ENCODE results near the gene SUPT3H. TPM values are rescaled to one million over a fixed set of nuclear protein-coding genes. Genes with fewer than 3 reads are reported as not detected.

The SUPT3H gene
- total and polyA plus RNA-seq, 4 donors: 0.85 to 4.8 (median 2.4) TPM

DNA sequence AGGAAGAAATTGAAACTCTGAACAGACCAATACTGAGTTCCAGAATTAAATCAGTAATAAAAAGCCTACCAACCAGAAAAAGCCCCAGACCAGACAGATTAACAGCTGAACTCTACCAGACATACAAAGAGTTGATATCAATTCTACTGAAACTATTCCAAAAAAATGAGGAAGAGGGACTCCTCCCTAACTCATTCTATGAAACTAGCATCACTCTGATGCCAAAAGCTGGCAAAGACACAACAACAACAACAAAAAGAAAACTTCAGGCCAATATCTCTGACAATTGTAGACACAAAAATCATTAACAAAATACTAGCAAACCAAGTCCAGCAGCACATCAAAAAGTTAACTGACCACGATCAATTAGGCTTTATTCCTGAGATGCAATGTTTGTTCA, 295.6 kb downstream of the SUPT3H start:
- no peak for TF ChIP-seq HNF4A (conservative IDR thresholded peaks at IDR 0.05)
- TF ChIP-seq GABPA (IDR thresholded peaks at IDR 0.05 in 1 of 2, conservative IDR thresholded peaks at IDR 0.05 in 1 of 2): no peak
- TF ChIP-seq, protein P1, sequence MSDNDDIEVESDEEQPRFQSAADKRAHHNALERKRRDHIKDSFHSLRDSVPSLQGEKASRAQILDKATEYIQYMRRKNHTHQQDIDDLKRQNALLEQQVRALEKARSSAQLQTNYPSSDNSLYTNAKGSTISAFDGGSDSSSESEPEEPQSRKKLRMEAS (IDR thresholded peaks at IDR 0.05): no peak
- no peak for TF ChIP-seq RAD21 (IDR thresholded peaks at IDR 0.05)
- TF ChIP-seq YY1 (IDR thresholded peaks at IDR 0.05): no peak
- TF ChIP-seq JUND (IDR thresholded peaks at IDR 0.05): no peak
- no peak for TF ChIP-seq NR2F2 (IDR thresholded peaks at IDR 0.05)
- no peak for TF ChIP-seq FOXA1 (IDR thresholded peaks at IDR 0.05)
- no peak for TF ChIP-seq RXRA (IDR thresholded peaks at IDR 0.05)
- TF ChIP-seq HNF4G (IDR thresholded peaks at IDR 0.05): no peak
- TF ChIP-seq, protein P2, sequence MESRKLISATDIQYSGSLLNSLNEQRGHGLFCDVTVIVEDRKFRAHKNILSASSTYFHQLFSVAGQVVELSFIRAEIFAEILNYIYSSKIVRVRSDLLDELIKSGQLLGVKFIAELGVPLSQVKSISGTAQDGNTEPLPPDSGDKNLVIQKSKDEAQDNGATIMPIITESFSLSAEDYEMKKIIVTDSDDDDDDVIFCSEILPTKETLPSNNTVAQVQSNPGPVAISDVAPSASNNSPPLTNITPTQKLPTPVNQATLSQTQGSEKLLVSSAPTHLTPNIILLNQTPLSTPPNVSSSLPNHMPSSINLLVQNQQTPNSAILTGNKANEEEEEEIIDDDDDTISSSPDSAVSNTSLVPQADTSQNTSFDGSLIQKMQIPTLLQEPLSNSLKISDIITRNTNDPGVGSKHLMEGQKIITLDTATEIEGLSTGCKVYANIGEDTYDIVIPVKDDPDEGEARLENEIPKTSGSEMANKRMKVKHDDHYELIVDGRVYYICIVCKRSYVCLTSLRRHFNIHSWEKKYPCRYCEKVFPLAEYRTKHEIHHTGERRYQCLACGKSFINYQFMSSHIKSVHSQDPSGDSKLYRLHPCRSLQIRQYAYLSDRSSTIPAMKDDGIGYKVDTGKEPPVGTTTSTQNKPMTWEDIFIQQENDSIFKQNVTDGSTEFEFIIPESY (IDR thresholded peaks at IDR 0.05): no peak
- no peak for TF ChIP-seq SP1 (IDR thresholded peaks at IDR 0.05)
- TF ChIP-seq, protein P3, sequence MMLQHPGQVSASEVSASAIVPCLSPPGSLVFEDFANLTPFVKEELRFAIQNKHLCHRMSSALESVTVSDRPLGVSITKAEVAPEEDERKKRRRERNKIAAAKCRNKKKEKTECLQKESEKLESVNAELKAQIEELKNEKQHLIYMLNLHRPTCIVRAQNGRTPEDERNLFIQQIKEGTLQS (IDR thresholded peaks at IDR 0.05): no peak
- TF ChIP-seq EGR1 (IDR thresholded peaks at IDR 0.05; ENCODE audit: low read depth in 2 of 2): no peak
- WGBS: 90% methylated on average over 1 of the region's 1 CpG
- no peaks in the 10 kb centered on the region for H3K4me1 ChIP-seq (ENCODE audit: control insufficient read depth in 4 of 4, insufficient read depth in 4 of 4, low read length in 3 of 4)
- peaks cover 0 to 4% (median under 1%) of the 10 kb centered on the region in 4 donors for H3K9me3 ChIP-seq (ENCODE audit: control insufficient read depth in 4 of 4, low read length in 3 of 4)
- no peak overlapping the region for H3K27ac ChIP-seq (ENCODE audit: low read depth in 1 of 2, low read length in 2 of 2)
- no peaks in the 10 kb centered on the region for H3K36me3 ChIP-seq (ENCODE audit: control insufficient read depth in 4 of 4, insufficient read depth in 3 of 4, low read depth in 1 of 4, low read length in 3 of 4)
- H3K4me3 ChIP-seq (ENCODE audit: low read depth in 1 of 3, low read length in 3 of 3): no peak overlapping the region
- DNase-seq (ENCODE audit: low spot score): no peak
- H3K9ac ChIP-seq (ENCODE audit: low read depth in 1 of 2, low read length in 2 of 2): no peak overlapping the region
- H3K27me3 ChIP-seq (ENCODE audit: control insufficient read depth in 4 of 4, insufficient read depth in 4 of 4, low read length in 3 of 4): no peaks in the 10 kb centered on the region

DNA sequence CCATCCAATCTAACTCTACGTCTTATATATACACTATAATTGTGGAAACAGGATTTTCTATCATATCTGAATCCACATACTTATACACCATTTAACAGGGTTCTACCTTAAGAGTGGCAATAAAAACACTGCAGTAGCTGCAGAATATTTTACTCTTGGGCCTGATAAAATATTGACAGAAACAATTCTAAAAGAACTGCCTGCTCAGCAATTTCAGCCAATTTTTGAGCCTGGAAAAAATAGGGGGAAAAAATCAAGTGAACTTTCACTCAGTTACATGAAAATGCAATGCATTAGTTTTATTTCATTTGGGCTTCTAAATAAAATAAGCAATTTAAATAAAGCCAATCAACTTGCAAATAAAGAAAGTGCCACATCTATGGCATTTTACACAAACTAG, 296.1 kb downstream of the SUPT3H start:
- DNase-seq (ENCODE audit: low spot score): no peak
- Histone ChIP-seq H3K9ac (ENCODE audit: low read depth in 1 of 2, low read length in 2 of 2) (no peak overlapping the region), H3K4me1 (ENCODE audit: control insufficient read depth in 4 of 4, insufficient read depth in 4 of 4, low read length in 3 of 4) (no peaks in the 10 kb centered on the region), H3K36me3 (ENCODE audit: control insufficient read depth in 4 of 4, insufficient read depth in 3 of 4, low read depth in 1 of 4, low read length in 3 of 4) (no peaks in the 10 kb centered on the region), H3K4me3 (ENCODE audit: low read depth in 1 of 3, low read length in 3 of 3) (no peak overlapping the region), H3K27ac (ENCODE audit: low read depth in 1 of 2, low read length in 2 of 2) (no peak overlapping the region), H3K27me3 (ENCODE audit: control insufficient read depth in 4 of 4, insufficient read depth in 4 of 4, low read length in 3 of 4) (no peaks in the 10 kb centered on the region), H3K9me3 (ENCODE audit: control insufficient read depth in 4 of 4, low read length in 3 of 4) (peaks cover 0 to 4% (median under 1%) of the 10 kb centered on the region in 4 donors)
- 93% methylated on average over 1 of the region's 1 CpG for WGBS
- TF ChIP-seq NR2F2 (IDR thresholded peaks at IDR 0.05) (no peak), YY1 (IDR thresholded peaks at IDR 0.05) (no peak), HNF4A (conservative IDR thresholded peaks at IDR 0.05) (no peak), GABPA (IDR thresholded peaks at IDR 0.05 in 1 of 2, conservative IDR thresholded peaks at IDR 0.05 in 1 of 2) (no peak), EGR1 (IDR thresholded peaks at IDR 0.05; ENCODE audit: low read depth in 2 of 2) (no peak), FOXA1 (IDR thresholded peaks at IDR 0.05) (no peak), RXRA (IDR thresholded peaks at IDR 0.05) (no peak), RAD21 (IDR thresholded peaks at IDR 0.05) (no peak), FOXA2 (IDR thresholded peaks at IDR 0.05) (no peak), HNF4G (IDR thresholded peaks at IDR 0.05) (no peak), TAF1 (conservative IDR thresholded peaks at IDR 0.05) (no peak)
- TF ChIP-seq, protein P1 (IDR thresholded peaks at IDR 0.05): no peak
- TF ChIP-seq, protein P2 (IDR thresholded peaks at IDR 0.05): no peak
- TF ChIP-seq, protein P3 (IDR thresholded peaks at IDR 0.05): no peak
- TF ChIP-seq, protein P4, sequence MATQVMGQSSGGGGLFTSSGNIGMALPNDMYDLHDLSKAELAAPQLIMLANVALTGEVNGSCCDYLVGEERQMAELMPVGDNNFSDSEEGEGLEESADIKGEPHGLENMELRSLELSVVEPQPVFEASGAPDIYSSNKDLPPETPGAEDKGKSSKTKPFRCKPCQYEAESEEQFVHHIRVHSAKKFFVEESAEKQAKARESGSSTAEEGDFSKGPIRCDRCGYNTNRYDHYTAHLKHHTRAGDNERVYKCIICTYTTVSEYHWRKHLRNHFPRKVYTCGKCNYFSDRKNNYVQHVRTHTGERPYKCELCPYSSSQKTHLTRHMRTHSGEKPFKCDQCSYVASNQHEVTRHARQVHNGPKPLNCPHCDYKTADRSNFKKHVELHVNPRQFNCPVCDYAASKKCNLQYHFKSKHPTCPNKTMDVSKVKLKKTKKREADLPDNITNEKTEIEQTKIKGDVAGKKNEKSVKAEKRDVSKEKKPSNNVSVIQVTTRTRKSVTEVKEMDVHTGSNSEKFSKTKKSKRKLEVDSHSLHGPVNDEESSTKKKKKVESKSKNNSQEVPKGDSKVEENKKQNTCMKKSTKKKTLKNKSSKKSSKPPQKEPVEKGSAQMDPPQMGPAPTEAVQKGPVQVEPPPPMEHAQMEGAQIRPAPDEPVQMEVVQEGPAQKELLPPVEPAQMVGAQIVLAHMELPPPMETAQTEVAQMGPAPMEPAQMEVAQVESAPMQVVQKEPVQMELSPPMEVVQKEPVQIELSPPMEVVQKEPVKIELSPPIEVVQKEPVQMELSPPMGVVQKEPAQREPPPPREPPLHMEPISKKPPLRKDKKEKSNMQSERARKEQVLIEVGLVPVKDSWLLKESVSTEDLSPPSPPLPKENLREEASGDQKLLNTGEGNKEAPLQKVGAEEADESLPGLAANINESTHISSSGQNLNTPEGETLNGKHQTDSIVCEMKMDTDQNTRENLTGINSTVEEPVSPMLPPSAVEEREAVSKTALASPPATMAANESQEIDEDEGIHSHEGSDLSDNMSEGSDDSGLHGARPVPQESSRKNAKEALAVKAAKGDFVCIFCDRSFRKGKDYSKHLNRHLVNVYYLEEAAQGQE (IDR thresholded peaks at IDR 0.05): no peak
- TF ChIP-seq, protein P5, sequence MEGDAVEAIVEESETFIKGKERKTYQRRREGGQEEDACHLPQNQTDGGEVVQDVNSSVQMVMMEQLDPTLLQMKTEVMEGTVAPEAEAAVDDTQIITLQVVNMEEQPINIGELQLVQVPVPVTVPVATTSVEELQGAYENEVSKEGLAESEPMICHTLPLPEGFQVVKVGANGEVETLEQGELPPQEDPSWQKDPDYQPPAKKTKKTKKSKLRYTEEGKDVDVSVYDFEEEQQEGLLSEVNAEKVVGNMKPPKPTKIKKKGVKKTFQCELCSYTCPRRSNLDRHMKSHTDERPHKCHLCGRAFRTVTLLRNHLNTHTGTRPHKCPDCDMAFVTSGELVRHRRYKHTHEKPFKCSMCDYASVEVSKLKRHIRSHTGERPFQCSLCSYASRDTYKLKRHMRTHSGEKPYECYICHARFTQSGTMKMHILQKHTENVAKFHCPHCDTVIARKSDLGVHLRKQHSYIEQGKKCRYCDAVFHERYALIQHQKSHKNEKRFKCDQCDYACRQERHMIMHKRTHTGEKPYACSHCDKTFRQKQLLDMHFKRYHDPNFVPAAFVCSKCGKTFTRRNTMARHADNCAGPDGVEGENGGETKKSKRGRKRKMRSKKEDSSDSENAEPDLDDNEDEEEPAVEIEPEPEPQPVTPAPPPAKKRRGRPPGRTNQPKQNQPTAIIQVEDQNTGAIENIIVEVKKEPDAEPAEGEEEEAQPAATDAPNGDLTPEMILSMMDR (IDR thresholded peaks at IDR 0.05; ENCODE audit: low read depth, low read length, missing input control): no peak
